ENCODE data around the gene SYPL2. TPM values are rescaled to one million over a fixed set of nuclear protein-coding genes. Genes with fewer than 3 reads are reported as not detected.

Gene SYPL2
- total RNA-seq, 4 donors from 2014 or later: 2.0 to 8.4 (median 4.2) TPM

- no peaks in the 10 kb centered on the region for H3K9me3 ChIP-seq
- no peak overlapping the region for H3K27ac ChIP-seq
- H3K4me3 ChIP-seq: no peak overlapping the region
- ATAC-seq: no peak
- H3K27me3 ChIP-seq: no peaks in the 10 kb centered on the region
- peaks cover 0 to 39% of the 10 kb centered on the region in 2 donors for H3K36me3 ChIP-seq
- peaks cover 0 to 32% (median 11%) of the 10 kb centered on the region in 3 donors for H3K4me1 ChIP-seq
- WGBS, 2 donors (ENCODE audit: low coverage in 1 of 2): 50% methylated on average over 1 of the region's 5 CpGs; no CpG with 5 or more reads in 1 of the 2 donors
- no peak for TF ChIP-seq CTCF (IDR thresholded peaks at IDR 0.05)
- TF ChIP-seq EP300 (IDR thresholded peaks at IDR 0.05): no peak
- no peak for TF ChIP-seq POLR2AphosphoS5 (IDR thresholded peaks at IDR 0.05)
- TF ChIP-seq POLR2A (IDR thresholded peaks at IDR 0.05): no peak
Observed at GRCh38 chr1:109488201-109488600, 21.9 kb downstream of the SYPL2 start.

- ATAC-seq: no peak
- H3K4me1 ChIP-seq: peaks cover 0 to 34% (median 16%) of the 10 kb centered on the region in 3 donors
- H3K36me3 ChIP-seq: peaks cover 0 to 39% of the 10 kb centered on the region in 2 donors
- no peak for TF ChIP-seq POLR2A (IDR thresholded peaks at IDR 0.05)
- TF ChIP-seq EP300 (IDR thresholded peaks at IDR 0.05): no peak
- TF ChIP-seq POLR2AphosphoS5 (IDR thresholded peaks at IDR 0.05): no peak
- no peak for TF ChIP-seq CTCF (IDR thresholded peaks at IDR 0.05)
- no peaks in the 10 kb centered on the region for H3K27me3 ChIP-seq
- no peaks in the 10 kb centered on the region for H3K9me3 ChIP-seq
- H3K4me3 ChIP-seq: no peak overlapping the region
- no peak overlapping the region for H3K27ac ChIP-seq
- WGBS, 2 donors (ENCODE audit: low coverage in 1 of 2): 90% methylated on average over 2 of the region's 12 CpGs; no CpG with 5 or more reads in 1 of the 2 donors
Observed at GRCh38 chr1:109488696-109489095, 22.4 kb downstream of the SYPL2 start.

GRCh38 chr1:109490029-109490933 is 23.9 kb downstream of the SYPL2 start:
- peak in 3 of 4 experiments; percentile 72 to 87 (median 73) for TF ChIP-seq CTCF (IDR thresholded peaks at IDR 0.05)
- TF ChIP-seq EP300 (IDR thresholded peaks at IDR 0.05): no peak
- TF ChIP-seq POLR2A (IDR thresholded peaks at IDR 0.05): no peak
- ATAC-seq: peak; percentile 49
- Histone ChIP-seq H3K4me1 (peaks cover 0 to 34% (median 18%) of the 10 kb centered on the region in 3 donors), H3K9me3 (no peaks in the 10 kb centered on the region), H3K27ac (no peak overlapping the region), H3K4me3 (no peak overlapping the region), H3K36me3 (peaks cover 0 to 39% of the 10 kb centered on the region in 2 donors), H3K27me3 (no peaks in the 10 kb centered on the region)
- 93% methylated on average over 5 of the region's 11 CpGs; no CpG with 5 or more reads in 1 of the 2 donors for WGBS, 2 donors (ENCODE audit: low coverage in 1 of 2)

- 75 to 90% methylated on average over 2 of the region's 11 CpGs for WGBS, 2 donors (ENCODE audit: low coverage in 1 of 2)
- Histone ChIP-seq H3K36me3 (peaks cover 0 to 43% of the 10 kb centered on the region in 2 donors), H3K27me3 (no peaks in the 10 kb centered on the region), H3K4me3 (no peak overlapping the region), H3K27ac (no peak overlapping the region), H3K9me3 (no peaks in the 10 kb centered on the region), H3K4me1 (peaks cover 0 to 38% (median 20%) of the 10 kb centered on the region in 3 donors)
- no peak for ATAC-seq
- no peak for TF ChIP-seq POLR2AphosphoS5 (IDR thresholded peaks at IDR 0.05)
- no peak for TF ChIP-seq POLR2A (IDR thresholded peaks at IDR 0.05)
- no peak for TF ChIP-seq EP300 (IDR thresholded peaks at IDR 0.05)
- TF ChIP-seq CTCF (IDR thresholded peaks at IDR 0.05): no peak
Observed at GRCh38 chr1:109490934-109491302, 24.6 kb downstream of the SYPL2 start.

All from gastroesophageal sphincter (tissue), 4 donors.